HCT116 (cell line): ENCODE data around the gene EPHA3.

Source experiments
- CTCF ChIP-seq, 3 experiments: fragments of 200-600 bp in 1 of 3; sonication (generic) in 1 of 3; IDR thresholded peaks in 2 of 3; conservative IDR thresholded peaks in 1 of 3; 2 replicates each; pipeline ENCODE4 v1.5.1; 2012 to 2017; ENCODE audit warnings: low read depth in 2 of 3, low read length in 2 of 3, antibody characterized with exemption in 1 of 3, borderline replicate concordance in 1 of 3, control low read depth in 1 of 3, mild to moderate bottlenecking in 1 of 3, mixed read lengths in 1 of 3, mixed run types in 1 of 3, moderate library complexity in 1 of 3; ENCODE audit not compliant: insufficient read depth in 1 of 3
- EGR1 ChIP-seq: IDR thresholded peaks from 2 replicates; pipeline ENCODE4 v1.6.1; 2012; ENCODE audit warnings: low read depth
- ELF1 ChIP-seq: IDR thresholded peaks from 2 replicates; pipeline ENCODE4 v1.6.1; 2012; ENCODE audit warnings: low read depth, borderline replicate concordance
- FOSL1 ChIP-seq: IDR thresholded peaks from 2 replicates; pipeline ENCODE4 v1.6.1; 2012; ENCODE audit warnings: low read depth
- POLR2A ChIP-seq: IDR thresholded peaks from 2 replicates; pipeline ENCODE4 v1.7.0; 2011; ENCODE audit warnings: borderline replicate concordance; ENCODE audit not compliant: insufficient read depth, insufficient read length; ENCODE audit errors: extremely low read depth
- POLR2AphosphoS5 ChIP-seq: IDR thresholded peaks from 2 replicates; pipeline ENCODE4 v1.6.1; 2011; ENCODE audit warnings: mild to moderate bottlenecking, low read depth, low read length, moderate library complexity
- RAD21 ChIP-seq: IDR thresholded peaks from 2 replicates; pipeline ENCODE4 v1.6.1; 2012; ENCODE audit warnings: low read depth, mild to moderate bottlenecking
- REST ChIP-seq: IDR thresholded peaks from 2 replicates; pipeline ENCODE4 v1.6.1; 2012; ENCODE audit warnings: low read depth
- SRF ChIP-seq: IDR thresholded peaks from 2 replicates; pipeline ENCODE4 v1.6.1; 2012; ENCODE audit warnings: low read depth
- ZBTB33 ChIP-seq: IDR thresholded peaks from 2 replicates; pipeline ENCODE4 v1.6.1; 2011; ENCODE audit warnings: mild to moderate bottlenecking, low read length, moderate library complexity; ENCODE audit not compliant: insufficient replicate concordance; ENCODE audit errors: extremely low read depth
- ZNF274 ChIP-seq: fragments of 200-500 bp; sonication (Bioruptor generic); IDR thresholded peaks from 2 replicates; pipeline ENCODE4 v1.6.1; 2014; ENCODE audit warnings: mild to moderate bottlenecking, low read depth, low read length, inconsistent platforms

- TF ChIP-seq POLR2A (no peak), EGR1 (no peak), CTCF (IDR thresholded peaks at IDR 0.05 in 2 of 3, conservative IDR thresholded peaks at IDR 0.05 in 1 of 3; ENCODE audit: borderline replicate concordance in 1 of 3, insufficient read depth in 1 of 3, low read depth in 2 of 3, low read length in 2 of 3) (no peak), POLR2AphosphoS5 (no peak), REST (no peak), FOSL1 (no peak), ZNF274 (no peak), ELF1 (no peak), RAD21 (no peak), SRF (no peak), ZBTB33 (no peak)
Measured at GRCh38 chr3:89506462-89507103, 399.2 kb downstream of the EPHA3 start.
